GM20431 (cell line): ENCODE measurements around the gene RNF39.
"Not testable (repeated sequence)": the region's sequence is repeated elsewhere in the genome, so short reads cannot be mapped to it uniquely, and the experiment has no call there.

Experiments used
- in situ Hi-C: fragments of 300-500 bp; cut with MseI, MboI; formaldehyde crosslinking; loops from one replicate; pipeline ENCODE4 v1.15.0; 2020; ENCODE audit warnings: low sequenced_read_pairs; ENCODE audit not compliant: unreplicated experiment

Gene RNF39

DNA sequence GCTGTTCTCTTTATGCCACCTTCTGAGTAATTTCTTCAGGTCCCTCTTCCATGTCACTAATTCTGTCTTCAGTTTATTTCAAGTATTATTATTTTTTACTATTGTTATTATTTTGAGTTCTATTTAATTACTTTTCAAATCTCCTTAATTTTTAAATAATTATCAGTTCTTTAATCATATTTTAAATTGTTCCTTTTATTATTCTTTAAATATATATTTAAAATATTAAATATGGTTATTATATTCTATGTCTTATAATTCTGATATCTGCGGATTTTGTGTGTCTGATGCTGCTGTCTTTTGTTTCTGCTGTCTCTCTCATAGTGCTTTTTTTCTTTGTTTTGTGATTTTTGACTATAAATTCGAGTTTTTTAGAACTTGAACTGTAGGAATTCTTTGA, 12.3 kb downstream of the RNF39 start:
- in situ Hi-C loops = no loop called here

DNA sequence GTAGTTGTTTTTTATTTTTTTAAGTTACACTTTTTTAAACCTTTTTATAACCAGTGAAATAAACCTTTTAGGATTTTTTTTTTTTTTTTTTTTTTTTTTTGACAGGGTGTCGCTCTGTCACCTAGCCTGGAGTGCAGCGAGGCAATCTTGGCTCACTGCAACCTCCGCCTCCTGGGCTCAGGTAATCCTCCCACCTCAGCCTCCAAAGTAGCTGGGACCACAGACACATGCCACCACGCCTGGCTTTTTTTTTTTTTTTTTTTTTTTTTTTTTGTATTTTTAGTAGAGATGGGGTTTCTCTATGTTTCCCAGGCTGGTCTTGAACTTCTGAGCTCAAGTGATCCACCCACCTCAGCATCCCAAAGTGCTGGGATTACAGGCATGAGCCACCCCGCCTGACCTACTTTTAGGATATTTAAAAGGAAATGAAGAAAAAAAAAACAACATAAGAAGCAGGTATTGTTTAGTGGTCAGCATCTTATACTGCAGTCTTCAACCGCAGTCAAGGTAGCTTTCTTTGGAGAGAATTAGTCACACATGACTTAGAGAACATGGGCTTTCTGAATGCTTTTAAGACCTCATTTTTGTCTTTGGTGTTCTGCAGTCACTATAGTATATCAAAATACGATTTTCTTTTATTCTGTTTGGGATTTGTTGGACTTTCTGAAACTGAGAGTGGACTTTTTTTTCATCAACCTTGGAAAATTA, 12.9 kb downstream of the RNF39 start:
- in situ Hi-C loops = no loop called here

GRCh38 chr6:30061858-30062458, 13.6 kb downstream of the RNF39 start:
- in situ Hi-C loops = no loop called here

DNA sequence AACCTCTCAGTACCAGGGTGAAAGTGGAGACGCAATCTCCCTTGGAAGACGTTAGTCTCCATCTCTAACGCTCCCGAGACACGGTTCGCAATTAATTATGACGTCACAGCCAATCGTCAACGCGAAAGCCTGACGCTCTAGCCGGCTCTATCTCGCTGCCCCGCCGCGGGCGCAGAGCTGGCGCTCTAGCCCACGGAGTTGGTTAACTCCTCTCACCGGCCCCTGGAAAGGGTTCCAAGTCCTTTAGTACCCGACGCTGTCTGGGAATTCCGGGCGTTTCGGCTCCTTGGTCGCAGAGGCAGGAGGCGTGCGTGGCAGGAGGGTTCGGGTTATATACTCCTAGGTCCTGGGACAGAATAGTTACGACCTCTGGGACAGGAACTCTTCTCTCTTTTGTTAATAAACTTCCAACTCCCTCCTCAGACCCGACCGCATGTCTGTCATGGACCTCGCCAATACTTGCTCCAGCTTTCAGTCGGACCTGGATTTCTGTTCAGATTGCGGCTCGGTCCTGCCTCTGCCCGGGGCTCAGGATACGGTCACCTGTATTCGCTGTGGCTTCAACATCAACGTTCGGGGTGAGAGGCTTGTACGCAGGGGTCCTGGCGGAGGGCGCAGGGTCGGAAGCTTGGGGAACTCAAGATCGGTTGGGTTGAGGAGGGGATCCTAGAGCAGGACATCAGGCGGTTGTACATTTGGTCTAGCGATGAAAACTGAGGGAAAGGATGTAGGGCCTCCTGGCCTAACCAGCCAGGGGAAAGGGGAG, 14.3 kb downstream of the RNF39 start, which contains the start of gene POLR1H:
Gene POLR1H (plus strand): TSS at position 174 of the 766 bp plus-strand sequence. CDS start 260 bp downstream, at position 434.
- in situ Hi-C loops = no loop called here

DNA sequence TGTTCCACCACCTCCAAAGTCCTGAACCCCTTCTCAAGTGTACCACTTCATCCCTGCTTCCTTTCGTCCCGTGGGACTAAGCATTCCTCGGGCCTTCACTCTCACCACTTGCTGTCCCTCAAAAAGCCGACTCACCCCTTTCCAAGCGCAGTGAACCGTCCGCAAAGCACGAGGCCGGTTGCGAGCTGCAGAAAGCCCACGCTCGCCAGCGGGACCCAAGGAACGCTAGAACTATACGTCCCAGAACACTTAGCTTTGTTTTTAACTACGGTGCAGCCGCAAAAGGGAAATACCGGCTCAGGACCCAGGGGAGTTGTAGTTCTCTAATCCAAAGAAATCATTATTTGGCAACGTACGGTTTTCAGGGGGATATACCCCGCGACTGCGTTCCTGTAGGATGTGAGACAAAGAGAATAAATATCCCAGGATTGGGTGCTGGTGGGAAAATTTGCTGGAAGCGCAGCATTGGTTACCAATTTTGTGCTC, 14.9 kb downstream of the RNF39 start:
- in situ Hi-C loops = no loop called here

DNA sequence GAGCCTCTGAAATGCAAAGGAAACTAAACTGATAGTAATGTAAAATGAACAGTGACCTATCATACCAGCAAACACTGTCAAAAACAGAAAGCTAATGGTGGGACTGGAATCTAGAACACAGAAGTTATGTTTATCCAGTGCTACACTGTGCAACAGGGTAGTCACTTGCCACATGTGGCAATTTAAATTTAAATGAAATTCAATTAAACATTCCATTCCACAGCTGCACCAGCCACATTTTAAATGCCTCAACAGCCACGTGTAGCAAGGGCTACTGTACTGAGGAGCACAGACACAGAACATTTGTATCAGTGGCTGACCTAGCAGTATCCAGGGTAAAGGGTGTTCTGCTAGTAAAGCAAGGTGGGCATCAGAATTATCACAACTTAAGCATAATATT, 20.1 kb downstream of the RNF39 start:
- in situ Hi-C loops = no loop called here

DNA sequence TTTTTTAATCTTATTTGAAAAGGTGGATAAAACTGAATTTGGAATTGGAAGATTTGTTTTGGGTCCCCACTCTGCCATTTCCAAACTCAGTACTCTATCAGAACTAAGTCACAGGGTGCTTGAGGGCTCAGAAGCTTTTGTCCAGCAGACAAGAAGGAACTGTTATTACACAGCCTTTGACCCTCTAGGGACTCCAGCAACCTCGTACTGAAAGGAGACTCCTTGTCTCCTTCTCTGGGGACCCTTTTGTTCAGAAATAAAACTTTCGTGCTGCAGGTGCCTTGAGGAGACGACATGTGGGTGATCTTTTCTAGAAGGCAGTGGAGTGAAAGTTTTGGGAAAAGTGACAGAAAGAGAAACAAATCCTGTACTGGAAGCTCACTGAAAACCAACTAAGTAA, 21.9 kb downstream of the RNF39 start:
- in situ Hi-C loops = no loop called here

- in situ Hi-C loops = no loop called here
Measured at GRCh38 chr6:30047220-30047619, 28.3 kb downstream of the RNF39 start.

GRCh38 chr6:30044630-30045029, 30.9 kb downstream of the RNF39 start:
- in situ Hi-C loops = no loop called here

GRCh38 chr6:30043744-30044143, 31.8 kb downstream of the RNF39 start:
- in situ Hi-C loops = no loop called here

GRCh38 chr6:30042914-30043313, 32.7 kb downstream of the RNF39 start:
- in situ Hi-C loops = no loop called here

GRCh38 chr6:30042476-30042875, 33.1 kb downstream of the RNF39 start:
- in situ Hi-C loops = no loop called here

GRCh38 chr6:30041821-30042220, 33.7 kb downstream of the RNF39 start:
- in situ Hi-C loops = no loop called here

- in situ Hi-C loops = no loop called here
Measured at GRCh38 chr6:30041221-30041620, 34.3 kb downstream of the RNF39 start.

- in situ Hi-C loops = no loop called here
Measured at GRCh38 chr6:30037182-30037788, 38.3 kb downstream of the RNF39 start.

DNA sequence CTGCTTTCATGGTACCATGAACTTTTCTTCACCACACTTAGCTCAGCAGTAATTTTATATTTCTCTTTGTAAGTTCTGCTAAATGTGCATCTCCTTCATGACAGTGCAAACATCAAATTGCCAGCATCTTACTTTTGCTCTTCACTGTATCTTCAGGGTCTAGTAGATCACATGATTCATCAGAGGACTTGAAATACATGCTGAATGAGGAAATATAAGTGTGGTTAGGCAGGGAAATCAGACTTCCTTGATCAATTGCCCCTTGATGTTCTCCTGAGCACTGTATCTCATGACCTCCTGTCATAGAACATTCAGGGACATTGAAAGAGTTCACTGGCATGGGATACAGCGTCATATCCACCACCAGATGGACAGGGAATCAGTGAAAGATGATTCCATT, 39.8 kb downstream of the RNF39 start:
- in situ Hi-C loops = no loop called here

DNA sequence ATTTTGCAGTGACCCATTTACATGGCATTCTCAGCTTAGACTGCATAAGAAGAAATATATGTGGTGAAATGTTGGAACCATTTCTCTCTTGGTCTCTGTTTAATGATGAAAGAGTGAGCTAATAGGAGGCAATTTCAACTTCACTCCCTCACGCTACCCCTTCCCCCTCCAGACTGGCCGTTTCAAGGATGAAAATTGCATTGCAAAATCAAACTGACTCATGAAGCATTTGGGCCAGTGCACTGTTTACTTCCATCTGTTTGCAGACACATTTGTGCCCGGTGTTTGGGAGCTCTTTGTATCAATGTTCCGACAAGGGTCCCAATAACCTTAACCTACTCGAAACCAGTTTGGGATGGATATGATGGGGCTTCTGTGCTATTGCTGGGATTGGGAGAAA, 42.1 kb downstream of the RNF39 start:
- in situ Hi-C loops = not testable (repeated sequence)

DNA sequence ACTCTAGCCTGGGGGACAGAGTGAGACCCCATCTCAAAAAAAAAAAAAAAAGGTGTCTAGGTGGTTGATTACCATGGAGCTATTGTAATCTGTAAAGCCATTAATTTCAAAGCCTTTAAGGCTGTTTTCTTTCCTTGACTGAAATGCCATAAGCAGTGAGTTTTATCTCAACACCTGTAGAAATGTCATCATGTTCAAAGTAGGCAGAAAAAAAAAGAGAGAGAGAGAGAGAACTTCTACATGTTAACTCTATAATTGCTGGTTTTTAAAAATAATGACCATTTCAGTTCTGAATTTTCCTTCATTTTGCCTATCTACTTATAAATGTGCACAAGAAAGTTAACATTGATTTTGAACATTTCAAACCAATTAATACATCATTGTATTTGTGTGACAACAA, 44.2 kb downstream of the RNF39 start:
- in situ Hi-C loops = no loop called here

GRCh38 chr6:30029588-30029987, 46.0 kb downstream of the RNF39 start:
- in situ Hi-C loops = no loop called here

DNA sequence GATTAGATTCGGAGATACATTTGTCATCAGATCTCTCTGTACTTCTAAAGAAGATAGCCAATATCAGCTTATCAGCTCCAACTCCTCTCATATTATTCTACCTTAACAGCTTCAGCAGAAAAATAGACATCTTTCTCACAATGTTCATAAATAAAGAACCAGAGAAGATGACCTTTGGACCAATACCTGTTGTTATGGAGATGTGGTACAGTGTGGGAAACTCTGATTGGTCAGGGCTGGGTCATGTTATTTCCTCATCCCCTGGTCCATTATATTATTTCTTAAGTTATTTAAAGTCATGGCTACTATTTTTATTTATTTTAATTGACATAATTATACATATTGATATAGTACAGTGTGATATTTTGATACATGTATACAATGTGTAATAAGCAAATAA, 50.4 kb downstream of the RNF39 start:
- in situ Hi-C loops = no loop called here

DNA sequence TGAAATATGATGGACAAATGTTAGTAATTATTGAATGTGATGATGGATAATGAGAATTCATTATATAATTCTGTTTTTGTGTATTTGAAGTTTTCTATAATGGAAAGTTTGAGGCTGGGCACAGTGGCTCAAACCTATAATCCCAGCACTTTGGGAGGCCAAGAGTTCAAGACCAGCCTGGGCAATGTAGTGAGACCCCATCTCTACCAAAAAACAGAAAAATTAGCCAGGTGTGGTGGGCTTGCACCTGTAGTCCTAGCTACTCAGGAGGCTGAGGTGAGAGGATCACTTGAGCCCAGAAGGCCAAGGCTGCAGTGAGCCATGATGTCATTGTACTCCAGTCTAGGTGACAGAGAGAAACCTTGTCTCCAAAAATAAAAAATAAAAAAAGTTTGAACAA, 52.9 kb downstream of the RNF39 start:
- in situ Hi-C loops = loop anchor here (25.0 kb wide), 1 partner anchor 285 kb away; no protein-coding TSS in a partner anchor
